ENCODE data around the gene NRSN2.

DNA sequence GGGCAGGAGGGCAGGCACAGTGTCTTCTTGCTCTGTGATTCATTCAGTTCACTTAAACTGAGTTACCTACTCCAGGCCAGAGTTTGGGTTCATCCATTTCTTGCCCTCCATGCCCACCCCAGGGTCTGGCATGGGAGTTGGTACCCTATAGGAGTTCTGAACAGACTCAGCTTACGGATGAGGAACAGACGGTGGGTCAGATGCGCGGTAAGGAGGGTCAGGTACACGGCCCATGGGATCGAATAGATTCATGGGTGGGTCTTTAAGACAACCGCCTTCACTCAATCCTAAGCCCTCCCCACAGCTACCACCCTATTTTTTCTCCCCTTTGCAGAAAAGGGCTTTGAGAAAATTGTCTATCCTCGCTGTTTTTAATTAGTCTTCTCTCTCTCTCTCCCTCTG lies 20.6 kb downstream of the NRSN2 start:
- TF ChIP-seq POLR2A (IDR thresholded peaks at IDR 0.05) (no peak), CTCF (IDR thresholded peaks at IDR 0.05) (no peak)
